ENCODE results near the gene DLG2.

Gene DLG2

DNA sequence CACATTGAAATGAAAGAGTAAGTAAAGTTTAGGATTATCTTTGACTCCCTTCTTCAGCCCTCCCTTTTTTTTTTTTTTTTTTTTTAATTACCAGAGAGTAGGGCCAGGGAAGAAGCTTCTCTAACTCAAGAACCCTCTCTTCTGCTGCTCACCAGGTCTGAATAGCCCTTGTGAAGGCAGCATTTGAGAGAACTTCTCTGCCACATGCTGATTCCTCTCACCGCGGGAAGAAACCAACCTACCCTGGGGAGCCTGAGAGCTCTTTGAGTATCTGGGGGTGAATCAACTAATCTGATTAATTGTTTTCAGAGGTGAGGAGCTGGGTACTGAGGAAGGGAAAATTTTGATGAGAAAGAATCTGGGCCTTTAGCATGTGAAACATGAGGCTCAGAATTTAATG is 1906.5 kb downstream of the DLG2 start:
- no peak for DNase-seq (ENCODE audit: low read depth)

DNA sequence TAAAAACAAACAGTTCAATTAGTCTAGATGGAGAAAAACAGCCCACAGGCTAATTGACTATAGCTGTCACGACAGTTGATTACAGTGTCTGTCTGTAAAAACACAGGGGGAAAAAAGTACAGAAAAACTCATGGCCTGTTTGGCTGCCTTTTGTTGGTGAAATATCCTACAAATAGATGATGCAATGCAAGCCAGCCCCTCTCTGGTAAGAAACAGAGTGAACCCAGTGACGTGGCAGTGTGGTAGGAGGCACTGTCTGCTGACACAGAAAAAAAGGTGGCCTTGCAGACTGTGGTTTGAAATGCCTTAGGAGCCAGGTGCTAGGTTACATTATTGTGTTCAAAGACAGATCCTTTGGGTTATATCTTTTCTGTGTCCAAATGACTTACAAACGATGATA is 1909.6 kb downstream of the DLG2 start:
- DNase-seq (ENCODE audit: low read depth): no peak

DNA sequence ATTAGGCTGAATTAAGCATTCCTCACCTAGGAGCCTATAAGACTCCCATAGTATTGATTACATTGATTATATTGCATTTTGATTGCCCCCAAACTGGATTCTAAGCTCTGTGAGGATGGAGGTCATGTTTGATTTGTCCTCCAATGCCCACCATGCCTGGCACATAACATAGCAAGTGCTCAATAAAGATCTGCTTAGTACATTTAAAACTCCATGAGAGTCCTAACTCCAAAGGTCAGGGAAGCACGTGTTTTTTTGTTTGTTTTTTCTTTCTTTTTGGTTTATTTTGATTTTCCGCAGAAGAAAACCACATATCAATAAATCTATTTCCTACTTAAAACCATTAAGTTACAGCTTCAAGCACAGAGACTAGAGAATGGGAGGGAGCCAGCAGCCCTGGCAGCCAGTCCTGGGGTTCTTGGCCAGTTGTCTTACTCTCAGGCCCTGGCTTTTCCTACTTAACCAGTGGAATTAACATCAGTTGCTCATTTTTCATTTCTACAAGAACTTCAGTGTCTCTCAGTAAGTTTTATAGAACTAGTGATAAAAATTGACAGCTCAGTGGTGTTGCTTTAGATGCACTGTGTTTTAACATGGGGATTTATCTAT is 1911.1 kb downstream of the DLG2 start:
- no peak for DNase-seq (ENCODE audit: low read depth)

DNA sequence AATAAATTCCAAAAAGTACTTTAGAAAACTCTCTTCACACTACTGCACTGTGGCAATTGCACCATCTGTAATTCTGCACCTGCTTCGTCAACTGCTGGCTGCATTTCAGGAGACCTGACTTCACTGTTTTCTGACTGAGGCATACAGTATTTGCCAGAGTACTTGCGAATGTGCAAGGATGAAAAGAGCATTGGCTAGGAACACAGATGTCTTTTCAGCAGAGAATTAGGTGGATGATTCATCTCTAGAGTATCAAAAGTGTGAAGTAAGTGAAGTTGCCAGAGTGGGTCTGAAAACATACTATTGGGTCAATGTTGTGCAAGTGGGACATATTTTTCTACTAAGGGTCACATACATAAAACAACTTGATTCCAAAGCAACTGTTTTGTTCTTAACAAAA is 1913.4 kb downstream of the DLG2 start:
- DNase-seq (ENCODE audit: low read depth): no peak

DNA sequence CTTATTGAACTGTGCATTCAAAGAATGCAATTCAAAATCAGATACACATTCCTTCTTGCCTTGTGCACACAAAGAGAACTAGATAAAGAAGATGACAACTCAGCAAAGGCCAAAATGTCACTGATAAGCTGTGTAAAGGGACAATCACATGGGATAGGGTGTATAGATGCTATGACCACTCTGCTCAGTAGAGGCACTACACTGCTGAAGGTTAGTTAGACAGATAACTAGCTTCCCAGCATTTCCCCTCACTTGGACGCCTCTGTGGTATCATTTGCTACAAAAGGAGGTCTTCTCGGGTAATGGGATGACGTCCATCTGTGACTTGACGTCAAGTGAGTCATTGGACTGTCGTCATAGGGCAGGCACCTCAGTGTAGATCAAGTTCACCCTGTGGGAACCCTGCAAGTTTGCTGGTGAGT is 1916.0 kb downstream of the DLG2 start:
- no peak for DNase-seq (ENCODE audit: low read depth)

DNA sequence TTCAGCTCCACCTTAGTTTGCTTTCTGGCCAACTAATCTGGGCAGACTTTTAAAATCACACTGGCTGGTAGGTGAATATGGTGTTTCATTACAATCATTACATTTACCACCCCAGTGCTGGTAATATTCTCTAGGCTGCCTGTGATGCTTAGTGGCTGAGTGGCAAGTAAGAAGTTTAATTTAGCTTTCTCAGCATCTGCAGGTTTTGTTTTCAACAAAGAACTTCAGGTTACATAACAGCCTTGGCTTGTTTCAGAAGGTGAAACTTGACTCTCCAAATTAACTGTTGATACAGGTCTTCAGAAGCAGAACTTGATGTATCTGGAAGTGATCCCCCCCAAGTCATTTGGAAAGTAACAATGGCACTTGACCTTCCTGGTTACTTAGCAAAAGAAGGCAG is 1917.7 kb downstream of the DLG2 start:
- no peak for DNase-seq (ENCODE audit: low read depth)

DNA sequence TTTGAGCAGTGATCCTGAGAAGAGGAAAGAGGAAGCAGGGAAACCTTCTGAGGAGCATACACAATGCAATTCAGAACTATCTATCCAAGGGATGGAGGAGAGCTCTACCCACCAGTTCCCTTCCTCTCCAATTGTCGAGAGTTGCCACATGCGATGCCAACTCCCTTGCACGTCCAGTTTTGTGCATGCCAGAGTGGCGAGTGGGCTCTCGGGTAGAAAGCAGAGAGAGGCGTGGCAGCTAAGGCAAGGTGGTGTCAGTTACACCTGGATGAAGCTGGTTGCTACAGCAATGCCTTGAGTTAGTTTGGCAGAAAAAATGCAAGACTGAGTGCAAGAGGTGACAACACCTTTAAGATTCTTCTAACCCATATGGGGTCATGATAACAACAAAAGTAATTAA is 1920.6 kb downstream of the DLG2 start:
- DNase-seq (ENCODE audit: low read depth): no peak

DNA sequence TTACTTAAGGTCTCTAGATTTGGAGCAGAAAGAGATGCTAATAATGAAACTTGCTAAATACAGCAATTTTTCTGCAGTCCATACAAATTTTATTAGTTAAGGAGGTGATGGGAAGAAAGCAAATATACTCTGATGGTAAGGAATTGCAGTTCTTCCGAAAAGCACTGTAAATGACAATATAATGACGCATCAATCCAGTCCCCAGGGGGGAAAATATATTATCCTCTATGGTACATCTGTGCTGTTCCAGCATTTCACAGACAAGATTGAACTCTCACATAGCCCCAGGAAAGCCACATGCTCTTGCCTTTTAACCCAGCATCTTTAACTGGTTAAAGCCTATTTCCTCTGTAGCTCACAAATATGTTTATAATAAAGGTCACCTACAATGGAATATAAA is 1924.3 kb downstream of the DLG2 start:
- no peak for DNase-seq (ENCODE audit: low read depth)

DNA sequence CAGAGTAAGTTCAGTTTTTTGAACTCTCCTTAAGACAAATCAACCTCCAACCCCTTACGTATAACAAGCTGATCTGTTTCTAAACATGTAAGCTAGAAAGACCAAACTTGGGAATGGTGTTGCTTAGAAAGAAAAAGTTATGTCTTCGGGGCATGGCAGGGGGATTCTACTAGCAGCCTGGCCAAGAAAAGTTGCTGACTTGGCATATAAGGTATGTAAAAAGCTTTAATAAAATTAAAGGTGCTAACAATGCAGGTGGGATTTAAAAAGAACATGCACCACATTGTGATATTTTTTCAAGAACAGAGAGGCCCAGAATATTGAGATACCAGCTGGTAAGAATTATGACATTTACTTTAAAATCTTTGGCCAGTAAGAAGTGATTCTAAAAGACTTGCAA is 1929.6 kb downstream of the DLG2 start:
- no peak for DNase-seq (ENCODE audit: low read depth)

DNA sequence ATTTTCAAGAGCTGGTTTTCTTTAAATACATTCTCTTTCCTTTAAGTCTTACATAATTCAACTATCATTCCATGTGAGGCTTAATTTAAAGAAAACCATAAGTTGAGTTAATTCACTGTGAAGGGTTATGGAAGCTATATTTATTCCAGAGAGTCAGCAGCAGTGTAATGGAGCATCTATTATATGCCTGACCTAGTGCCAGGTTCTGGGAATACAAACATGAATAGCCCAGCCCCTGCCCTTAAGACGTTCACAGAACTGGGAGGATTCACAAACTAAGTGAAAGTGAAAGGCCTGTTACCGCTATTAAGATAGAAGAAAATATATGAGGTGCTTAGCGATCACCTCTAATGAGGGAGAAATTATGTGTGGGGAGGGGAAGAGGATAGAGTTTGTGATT is 1932.1 kb downstream of the DLG2 start:
- no peak for DNase-seq (ENCODE audit: low read depth)

DNA sequence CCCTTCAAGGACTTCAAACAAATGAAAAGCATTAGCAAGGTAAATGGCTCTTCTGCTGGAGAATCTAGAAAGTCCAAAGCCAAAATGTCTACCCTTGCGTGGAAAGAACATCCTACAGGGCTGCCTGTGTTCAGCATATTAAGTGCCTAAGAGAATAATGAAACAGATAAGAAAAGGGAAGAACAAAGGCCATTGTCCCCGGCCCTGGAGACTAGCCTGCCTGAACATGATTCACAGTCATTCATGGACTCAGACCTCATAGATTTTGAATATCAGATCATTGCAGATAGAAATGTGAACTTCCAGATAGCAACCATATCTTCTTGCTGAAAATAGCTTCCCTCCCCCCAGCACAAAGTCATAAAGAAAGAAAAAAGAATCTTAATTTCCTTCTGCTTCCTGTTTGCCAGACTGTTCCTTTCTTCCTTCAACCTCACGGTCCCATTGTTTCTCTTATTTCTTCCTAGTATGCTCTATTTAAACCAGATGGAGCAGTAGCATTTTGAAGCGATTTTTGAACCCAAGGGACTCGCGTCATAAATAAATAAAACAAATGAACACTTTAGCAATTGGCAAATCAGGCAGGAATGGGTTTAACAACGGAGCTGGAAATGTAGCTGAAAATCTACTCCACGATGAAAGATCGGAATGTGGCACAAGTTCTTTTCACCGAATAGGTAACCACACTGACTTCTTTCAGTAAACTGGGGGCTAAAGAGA is 1932.8 kb downstream of the DLG2 start:
- DNase-seq (ENCODE audit: low read depth): no peak

DNA sequence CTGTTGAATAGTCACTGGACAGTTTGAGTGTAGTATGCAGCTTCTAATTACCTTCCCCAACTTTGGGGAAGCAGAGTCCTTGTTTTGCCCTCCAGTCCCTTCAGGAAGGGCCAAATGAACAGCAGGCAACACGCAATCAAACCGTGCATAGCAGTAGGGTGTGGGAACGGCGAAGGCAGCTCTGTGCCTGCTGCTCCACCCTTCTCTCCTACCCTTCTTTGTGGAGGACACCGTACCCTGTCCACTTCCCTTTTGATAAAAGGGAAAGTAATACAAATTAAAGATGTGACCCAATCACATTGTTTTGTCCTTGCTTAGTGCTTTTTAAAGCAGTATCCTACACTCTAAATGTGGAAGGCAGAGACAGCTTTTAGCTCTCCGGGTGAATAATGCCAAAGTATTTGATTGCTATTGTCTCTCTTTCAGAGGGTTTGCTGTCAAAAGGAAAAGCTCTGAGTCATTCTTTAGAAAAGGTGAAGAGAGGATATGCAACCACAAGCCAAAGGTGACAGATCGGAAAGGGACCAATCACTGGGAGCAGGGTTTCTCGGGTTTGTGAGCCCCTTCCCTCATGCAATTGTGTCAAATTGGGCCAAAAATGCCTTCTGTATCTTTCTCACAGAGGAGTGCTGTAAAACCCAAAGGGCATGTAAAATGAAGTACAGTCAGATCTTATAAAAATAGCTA is 1933.7 kb downstream of the DLG2 start:
- no peak for DNase-seq (ENCODE audit: low read depth)

DNA sequence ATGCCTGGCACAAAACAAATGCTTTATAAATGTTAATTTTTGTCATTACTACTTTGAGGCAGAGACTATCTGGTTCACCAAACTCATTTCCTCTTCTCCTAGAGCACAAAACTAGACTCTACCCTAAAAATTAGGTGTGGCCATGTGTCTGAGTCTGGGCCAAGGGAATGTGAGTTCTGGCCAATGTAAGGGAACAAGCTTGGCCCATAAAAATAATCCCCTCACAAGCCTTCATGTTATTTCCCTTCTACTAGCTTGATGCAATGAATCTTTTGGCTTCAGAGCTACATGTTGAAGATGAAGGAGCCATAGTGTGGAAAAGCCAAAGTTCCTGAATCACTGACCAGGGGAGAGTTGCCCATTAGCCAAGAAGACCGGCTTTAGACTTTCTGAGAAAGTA is 1934.5 kb downstream of the DLG2 start:
- no peak for DNase-seq (ENCODE audit: low read depth)

DNA sequence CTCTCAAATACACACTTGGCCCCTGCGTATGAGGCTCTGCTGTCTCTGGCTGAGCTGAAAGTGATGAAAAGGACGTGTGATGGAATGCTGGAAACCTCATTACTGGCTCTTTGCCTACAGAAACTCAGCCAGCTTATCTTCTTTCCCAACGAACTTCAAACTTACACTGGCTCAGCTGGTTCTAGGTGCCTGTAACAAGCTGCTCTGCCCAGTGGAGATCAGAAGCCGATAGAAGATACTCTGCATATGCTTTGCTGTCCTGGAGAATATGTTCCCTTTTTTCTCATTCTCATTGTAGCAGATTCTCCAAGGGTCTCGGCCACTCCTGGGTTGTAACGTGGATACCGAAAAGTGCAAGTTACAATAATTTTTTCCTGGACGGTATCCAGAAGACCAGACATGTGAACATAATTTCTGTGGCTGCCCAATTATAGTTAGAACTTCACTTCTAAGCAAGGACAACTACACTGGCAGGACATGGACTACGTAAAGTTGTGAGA is 1935.6 kb downstream of the DLG2 start:
- DNase-seq (ENCODE audit: low read depth): no peak

DNA sequence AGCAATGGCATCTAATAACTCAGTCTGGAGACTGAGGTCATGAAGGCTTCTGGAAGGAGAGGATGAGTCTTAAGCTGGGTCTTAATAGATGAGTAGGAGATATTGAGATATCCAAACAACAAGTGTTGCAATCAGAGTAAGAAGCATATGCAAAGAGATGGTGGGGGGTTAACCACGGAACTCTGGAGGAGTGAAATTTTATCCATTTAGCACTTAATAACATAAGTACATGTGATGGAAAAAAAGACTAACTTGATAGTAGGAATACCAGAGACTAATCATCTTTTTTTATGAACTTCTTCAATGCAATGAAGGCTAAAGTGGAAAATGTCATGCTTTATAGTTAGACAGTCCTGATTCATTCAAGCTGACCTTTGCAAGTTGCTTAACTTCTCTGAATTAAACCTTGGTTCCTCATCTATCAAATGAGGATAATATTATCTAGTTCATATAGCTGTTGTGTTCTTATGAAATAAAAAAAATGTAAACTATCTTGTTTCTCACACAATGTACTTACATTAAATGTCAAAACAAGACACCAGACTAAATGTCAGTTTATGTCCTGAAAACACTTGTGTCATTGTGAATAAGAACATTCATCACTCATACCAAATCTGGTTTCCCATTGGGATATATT is 1937.9 kb downstream of the DLG2 start:
- DNase-seq (ENCODE audit: low read depth): no peak

DNA sequence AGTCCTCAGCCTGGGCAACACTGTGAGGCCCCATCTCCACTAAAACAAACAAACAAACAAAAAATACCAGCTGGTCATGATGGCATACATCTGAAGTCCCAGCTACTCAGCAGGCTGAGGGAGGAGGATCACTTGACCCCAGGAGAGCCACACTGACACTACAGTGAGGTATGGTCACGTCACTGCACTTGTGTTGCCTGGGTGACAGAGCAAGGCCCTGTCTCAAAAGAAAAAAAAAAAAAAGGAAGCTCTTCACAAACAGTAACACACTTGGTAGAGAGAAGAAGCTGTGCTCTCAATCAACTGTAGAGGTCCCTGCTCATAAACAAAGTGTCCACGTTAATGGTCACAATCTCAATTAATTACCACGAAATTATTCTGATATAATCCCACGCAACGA is 1939.4 kb downstream of the DLG2 start:
- DNase-seq (ENCODE audit: low read depth): no peak

DNA sequence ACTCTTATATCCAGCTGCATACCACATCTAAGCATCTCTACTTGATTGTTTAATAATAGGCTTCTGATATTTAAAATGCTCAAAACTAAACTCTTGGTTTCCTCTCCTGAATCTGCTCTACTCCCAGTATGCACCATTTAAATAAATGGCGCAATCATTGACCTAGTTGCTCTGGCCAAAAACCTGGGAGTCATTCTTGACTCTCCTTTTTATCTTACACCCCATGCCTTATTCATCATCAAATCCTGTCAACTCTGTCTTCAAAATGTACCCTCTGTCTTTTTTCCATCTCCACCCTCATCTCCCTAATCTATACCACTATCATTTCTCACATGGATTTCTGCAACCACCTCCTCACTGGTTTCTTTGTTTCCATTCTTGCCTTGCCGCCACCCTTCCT is 1941.4 kb downstream of the DLG2 start:
- no peak for DNase-seq (ENCODE audit: low read depth)

DNA sequence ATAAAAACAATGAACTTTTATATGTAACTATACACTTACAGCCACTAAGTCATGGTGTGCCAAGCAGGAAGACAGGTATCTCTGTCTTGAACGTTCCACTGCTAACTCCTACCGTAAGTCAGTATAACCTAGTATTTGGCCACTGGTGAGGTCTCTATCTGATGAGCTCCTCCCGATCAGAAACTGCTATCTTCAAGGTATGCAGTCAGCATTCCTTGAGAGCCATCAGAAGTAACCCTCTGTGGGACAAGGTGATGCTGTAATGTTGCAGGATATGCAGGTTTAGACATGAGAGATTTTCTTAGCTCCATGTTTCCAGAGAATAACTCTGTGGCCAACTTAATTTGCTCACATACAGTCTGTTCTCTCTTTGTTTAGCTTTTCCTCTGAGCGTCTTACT is 1943.1 kb downstream of the DLG2 start:
- no peak for DNase-seq (ENCODE audit: low read depth)

DNA sequence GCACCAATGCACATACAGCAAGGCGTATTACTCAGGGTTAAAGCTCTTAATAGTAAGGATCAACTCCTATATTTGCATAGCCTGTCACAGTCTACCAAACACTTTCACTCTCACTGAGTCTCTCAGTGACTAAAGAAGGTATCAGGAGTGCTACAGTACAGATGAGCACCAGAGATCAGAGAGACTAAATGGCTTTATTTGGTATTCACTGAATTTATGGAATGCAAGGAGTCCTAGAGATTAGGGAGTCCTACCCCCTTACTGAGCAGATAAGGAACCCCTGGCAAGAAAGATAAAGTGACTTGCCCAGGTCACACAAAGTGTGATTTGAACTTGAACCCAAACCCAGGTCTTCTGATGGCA is 1944.6 kb downstream of the DLG2 start:
- DNase-seq (ENCODE audit: low read depth): no peak

DNA sequence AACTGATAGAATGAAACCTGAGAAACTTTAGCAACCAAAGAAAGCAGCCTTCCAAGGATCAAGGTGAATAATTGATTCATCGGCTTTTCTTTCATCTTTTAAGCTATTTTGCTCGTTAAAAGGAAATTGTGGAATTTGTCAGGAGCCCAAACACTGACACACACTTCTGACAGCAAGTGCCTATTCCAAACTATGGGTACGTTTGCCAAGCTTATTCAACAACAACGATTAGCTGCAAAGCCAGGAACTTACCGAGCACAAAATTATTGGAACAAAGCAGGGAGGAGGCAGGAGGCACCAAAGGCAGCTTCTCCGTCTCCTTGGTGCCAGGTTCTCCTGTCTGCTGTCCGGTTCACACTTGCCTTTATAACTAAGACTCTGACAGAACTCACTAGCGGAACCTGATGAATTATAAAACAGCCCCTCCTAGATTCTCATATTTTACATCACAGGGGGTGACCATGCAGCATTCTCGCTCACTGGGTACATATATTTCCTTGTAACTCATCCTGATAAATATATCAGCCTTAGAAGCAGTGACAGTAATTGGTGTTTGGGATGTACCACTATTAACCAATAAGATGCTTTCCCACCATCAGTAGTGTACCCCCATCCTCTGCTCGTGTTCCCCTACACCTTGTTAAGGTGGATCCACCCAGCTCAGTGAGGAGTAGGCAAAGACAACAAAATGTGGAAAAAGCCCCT is 1945.1 kb downstream of the DLG2 start:
- DNase-seq (ENCODE audit: low read depth): no peak

DNA sequence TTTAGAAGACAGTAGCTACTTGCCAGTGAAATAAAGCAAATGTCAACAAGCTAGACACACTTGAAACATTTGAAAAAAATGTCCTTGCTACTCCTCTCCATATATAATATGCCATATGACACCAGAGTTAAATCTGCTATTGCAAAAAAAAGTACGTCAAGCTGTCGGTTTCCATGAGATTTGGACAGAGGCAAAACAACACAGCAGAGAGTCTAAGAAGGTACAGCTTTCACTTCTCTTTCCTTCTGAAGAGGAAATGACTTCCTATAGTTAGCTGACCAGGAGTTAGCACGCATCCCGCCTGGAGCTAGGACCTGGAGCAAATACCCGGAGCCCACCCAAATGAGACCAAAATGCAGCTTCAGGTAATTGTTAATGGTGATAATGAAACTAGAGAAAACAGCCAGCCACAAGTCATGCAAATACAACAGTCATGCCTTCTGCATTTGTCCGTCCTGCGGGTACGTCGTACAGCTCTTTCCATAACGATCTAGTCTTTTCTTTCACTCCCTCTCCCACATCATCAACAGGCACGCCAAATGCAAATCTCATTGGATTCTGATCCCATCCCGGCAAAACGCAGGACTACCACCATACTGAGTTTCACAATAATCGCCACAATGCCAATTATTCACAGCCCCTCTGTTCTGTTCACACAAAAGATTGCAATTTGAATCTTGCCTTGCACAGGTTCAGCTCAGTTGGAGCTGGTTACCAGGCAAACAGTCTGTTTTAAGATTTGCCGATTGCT is 1945.9 kb downstream of the DLG2 start:
- no peak for DNase-seq (ENCODE audit: low read depth)

DNA sequence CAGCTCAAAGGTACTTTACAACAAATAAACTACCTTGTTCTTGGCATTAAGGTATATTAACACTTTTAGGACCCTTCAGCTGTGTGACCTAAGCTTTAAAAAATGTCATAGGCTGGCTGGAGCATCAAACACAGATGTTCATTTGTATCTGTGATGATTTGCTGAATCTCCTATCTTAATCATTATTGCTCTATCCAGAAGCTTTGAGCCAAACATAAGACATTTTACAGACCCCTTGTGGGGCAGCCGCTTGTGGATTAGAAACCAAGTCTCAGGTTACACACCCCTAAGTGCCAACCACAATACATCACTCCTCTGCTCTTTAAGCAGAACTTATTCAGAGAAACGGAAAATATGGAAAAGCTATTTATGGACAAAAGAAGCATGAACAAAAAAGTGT is 1946.8 kb downstream of the DLG2 start:
- no peak for DNase-seq (ENCODE audit: low read depth)

Data from activated T-cell treated with anti-CD3 and anti-CD28 coated beads for 24 hours (primary cell).